ENCODE results near the gene INTS11.
A peak's percentile ranks its signal among the peaks of the same experiment; 100 is the strongest.

The INTS11 gene

GRCh38 chr1:1274299-1274930 lies 50.0 kb downstream of the INTS11 start:
- peaks cover 25% of the 10 kb centered on the region for H3K36me3 Mint-ChIP-seq (ENCODE audit: insufficient read depth)
- H3K27ac Mint-ChIP-seq, result peak overlapping the region in 1 of 2 donors; percentile 23
- H3K4me1 Mint-ChIP-seq (ENCODE audit: low read depth in 2 of 2), result peaks cover 29 to 31% of the 10 kb centered on the region in 2 donors
- H3K4me3 Mint-ChIP-seq, result peak overlapping the region; percentile 86 to 87
- H3K9me3 Mint-ChIP-seq, result no peaks in the 10 kb centered on the region
- no peak for ATAC-seq (replicated peaks)
- no peaks in the 10 kb centered on the region for H3K27me3 Mint-ChIP-seq
- no peak for DNase-seq

- H3K36me3 Mint-ChIP-seq (ENCODE audit: insufficient read depth), result peaks cover 25% of the 10 kb centered on the region
- no peaks in the 10 kb centered on the region for H3K9me3 Mint-ChIP-seq
- H3K27me3 Mint-ChIP-seq, result no peaks in the 10 kb centered on the region
- H3K27ac Mint-ChIP-seq, result peak within 1 kb of the TSS; percentile 79 to 92
- DNase-seq (peak; percentile 81 to 85 (median 83)), ATAC-seq (replicated peaks) (peak; percentile 97)
- H3K4me3 Mint-ChIP-seq, result peak within 1 kb of the TSS; percentile 86 to 87
- H3K4me1 Mint-ChIP-seq (ENCODE audit: low read depth in 2 of 2), result peaks cover 29 to 34% of the 10 kb centered on the region in 2 donors
Measured at GRCh38 chr1:1273512-1274298, 50.8 kb downstream of the INTS11 start, which contains the start of gene UBE2J2. TSS of gene UBE2J2 (minus strand) at chr1:1273854. CDS start at chr1:1267992, 5,862 bp downstream.

GRCh38 chr1:1273209-1273511 lies 51.3 kb downstream of the INTS11 start:
- Mint-ChIP-seq H3K27ac (peak overlapping the region; percentile 79 to 92), H3K36me3 (ENCODE audit: insufficient read depth) (peaks cover 27% of the 10 kb centered on the region), H3K27me3 (no peaks in the 10 kb centered on the region), H3K4me1 (ENCODE audit: low read depth in 2 of 2) (peaks cover 32 to 37% of the 10 kb centered on the region in 2 donors), H3K4me3 (peak overlapping the region; percentile 86 to 87), H3K9me3 (no peaks in the 10 kb centered on the region)
- no peak for DNase-seq
- peak; percentile 3 for ATAC-seq (replicated peaks)

GRCh38 chr1:1272341-1273208 lies 51.9 kb downstream of the INTS11 start:
- Mint-ChIP-seq H3K4me1 (ENCODE audit: low read depth in 2 of 2) (peaks cover 35 to 40% of the 10 kb centered on the region in 2 donors), H3K4me3 (peak overlapping the region; percentile 86 to 87), H3K27ac (peak overlapping the region; percentile 79 to 92), H3K36me3 (ENCODE audit: insufficient read depth) (peaks cover 30% of the 10 kb centered on the region), H3K27me3 (no peaks in the 10 kb centered on the region), H3K9me3 (no peaks in the 10 kb centered on the region)
- ATAC-seq (replicated peaks) (peak; percentile 6), DNase-seq (peak in 1 of 3 experiments; percentile 16)

- peaks cover 41 to 44% of the 10 kb centered on the region in 2 donors for H3K4me1 Mint-ChIP-seq (ENCODE audit: low read depth in 2 of 2)
- peaks cover 36% of the 10 kb centered on the region for H3K36me3 Mint-ChIP-seq (ENCODE audit: insufficient read depth)
- peak overlapping the region; percentile 79 to 92 for H3K27ac Mint-ChIP-seq
- H3K27me3 Mint-ChIP-seq, result no peaks in the 10 kb centered on the region
- peak overlapping the region; percentile 48 to 87 for H3K4me3 Mint-ChIP-seq
- no peaks in the 10 kb centered on the region for H3K9me3 Mint-ChIP-seq
- no peak for DNase-seq
- ATAC-seq (replicated peaks), result no peak
Measured at GRCh38 chr1:1270813-1271212, 53.6 kb downstream of the INTS11 start.

- H3K27ac Mint-ChIP-seq, result peak overlapping the region; percentile 22 to 68
- H3K27me3 Mint-ChIP-seq, result no peaks in the 10 kb centered on the region
- H3K9me3 Mint-ChIP-seq, result no peaks in the 10 kb centered on the region
- H3K36me3 Mint-ChIP-seq (ENCODE audit: insufficient read depth), result peaks cover 49% of the 10 kb centered on the region
- ATAC-seq (replicated peaks), result no peak
- H3K4me1 Mint-ChIP-seq (ENCODE audit: low read depth in 2 of 2), result peaks cover 40 to 44% of the 10 kb centered on the region in 2 donors
- H3K4me3 Mint-ChIP-seq, result no peak overlapping the region
- no peak for DNase-seq
Measured at GRCh38 chr1:1268284-1268682, 56.2 kb downstream of the INTS11 start.

- Mint-ChIP-seq H3K36me3 (ENCODE audit: insufficient read depth) (peaks cover 44% of the 10 kb centered on the region), H3K27ac (peak overlapping the region; percentile 22 to 68), H3K4me3 (no peak overlapping the region), H3K9me3 (no peaks in the 10 kb centered on the region), H3K4me1 (ENCODE audit: low read depth in 2 of 2) (peaks cover 38 to 41% of the 10 kb centered on the region in 2 donors), H3K27me3 (no peaks in the 10 kb centered on the region)
- ATAC-seq (replicated peaks), result no peak
- DNase-seq, result no peak
Measured at GRCh38 chr1:1267488-1268283, 56.8 kb downstream of the INTS11 start.

GRCh38 chr1:1264868-1265272 lies 59.6 kb downstream of the INTS11 start:
- Mint-ChIP-seq H3K4me1 (ENCODE audit: low read depth in 2 of 2) (peaks cover 21 to 27% of the 10 kb centered on the region in 2 donors), H3K36me3 (ENCODE audit: insufficient read depth) (peaks cover 51% of the 10 kb centered on the region), H3K4me3 (no peak overlapping the region), H3K27me3 (no peaks in the 10 kb centered on the region), H3K27ac (peak overlapping the region in 1 of 2 donors; percentile 54), H3K9me3 (no peaks in the 10 kb centered on the region)
- DNase-seq (no peak), ATAC-seq (replicated peaks) (no peak)

- Mint-ChIP-seq H3K9me3 (no peaks in the 10 kb centered on the region), H3K27ac (no peak overlapping the region), H3K36me3 (ENCODE audit: insufficient read depth) (peaks cover 51% of the 10 kb centered on the region), H3K27me3 (no peaks in the 10 kb centered on the region), H3K4me3 (no peak overlapping the region), H3K4me1 (ENCODE audit: low read depth in 2 of 2) (peaks cover 22 to 28% of the 10 kb centered on the region in 2 donors)
- DNase-seq (no peak), ATAC-seq (replicated peaks) (no peak)
Measured at GRCh38 chr1:1264026-1264425, 60.4 kb downstream of the INTS11 start.

GRCh38 chr1:1262758-1263157 lies 61.7 kb downstream of the INTS11 start:
- Mint-ChIP-seq H3K4me3 (no peak overlapping the region), H3K27me3 (no peaks in the 10 kb centered on the region), H3K36me3 (ENCODE audit: insufficient read depth) (peaks cover 51% of the 10 kb centered on the region), H3K9me3 (no peaks in the 10 kb centered on the region), H3K27ac (no peak overlapping the region), H3K4me1 (ENCODE audit: low read depth in 2 of 2) (peaks cover 15 to 25% of the 10 kb centered on the region in 2 donors)
- DNase-seq, result no peak
- ATAC-seq (replicated peaks), result no peak

GRCh38 chr1:1262071-1262470 lies 62.4 kb downstream of the INTS11 start:
- no peak overlapping the region for H3K27ac Mint-ChIP-seq
- no peaks in the 10 kb centered on the region for H3K27me3 Mint-ChIP-seq
- ATAC-seq (replicated peaks) (no peak), DNase-seq (no peak)
- peaks cover 50% of the 10 kb centered on the region for H3K36me3 Mint-ChIP-seq (ENCODE audit: insufficient read depth)
- H3K4me1 Mint-ChIP-seq (ENCODE audit: low read depth in 2 of 2), result peaks cover 15 to 24% of the 10 kb centered on the region in 2 donors
- H3K4me3 Mint-ChIP-seq, result no peak overlapping the region
- H3K9me3 Mint-ChIP-seq, result no peaks in the 10 kb centered on the region
